Esophagus muscularis mucosa (tissue), 4 donors: Measurements from ENCODE around the gene CDC16.

Experiments used
- CTCF ChIP-seq, 3 experiments: fragments of 200-600 bp in 2 of 3; fragments of 450-650 bp in 1 of 3; sonication (generic) in 2 of 3; IDR thresholded peaks; one replicate each; pipeline ENCODE4 v1.5.1; 2017 to 2019; ENCODE audit warnings: antibody characterized with exemption in 3 of 3, mild to moderate bottlenecking in 2 of 3, moderate library complexity in 1 of 3
- EP300 ChIP-seq: sonication (generic); formaldehyde crosslinking; IDR thresholded peaks from one replicate; pipeline ENCODE4 v1.6.1; 2017; ENCODE audit warnings: antibody characterized with exemption
- POLR2A ChIP-seq: fragments of 450-650 bp; IDR thresholded peaks from one replicate; pipeline ENCODE4 v1.6.1; 2017; ENCODE audit warnings: antibody characterized with exemption, moderate library complexity, mild to moderate bottlenecking, low read depth

GRCh38 chr13:114204894-114205293, 29.8 kb upstream of the CDC16 start:
- no peak for TF ChIP-seq POLR2A
- no peak for TF ChIP-seq EP300
- TF ChIP-seq CTCF (IDR thresholded peaks at IDR 0.05), result no peak
